K562 (cell line): ENCODE measurements around the gene TULP4. TPM values are rescaled to one million over a fixed set of nuclear protein-coding genes. Genes with fewer than 3 reads are reported as not detected.

Experiments used
- ARID1B ChIP-seq: fragments of 450-650 bp; IDR thresholded peaks from 2 replicates; pipeline ENCODE4 v1.6.1; 2016; ENCODE audit warnings: antibody characterized with exemption, mild to moderate bottlenecking, inconsistent platforms
- C11orf30 ChIP-seq: fragments of 450-650 bp; IDR thresholded peaks from 2 replicates; pipeline ENCODE4 v1.6.1; 2016; ENCODE audit warnings: low read depth, mild to moderate bottlenecking
- CCNT2 ChIP-seq: IDR thresholded peaks from 2 replicates; pipeline ENCODE4 v1.6.1; 2011; ENCODE audit warnings: borderline replicate concordance, low read depth, mild to moderate bottlenecking, moderate library complexity, mixed read lengths, low read length; ENCODE audit not compliant: insufficient read length; ENCODE audit errors: extremely low read depth
- CHD1 ChIP-seq: fragments of 200-600 bp; sonication (generic); IDR thresholded peaks from one replicate; pipeline ENCODE4 v1.6.1; 2012; ENCODE audit warnings: mild to moderate bottlenecking, moderate library complexity, low read length, inconsistent platforms
- GABPB2 ChIP-seq: fragments of 250-450 bp; sonication (Bioruptor Pico); conservative IDR thresholded peaks from 2 replicates; pipeline ENCODE4 v1.5.1; 2021; ENCODE audit warnings: mild to moderate bottlenecking
- GTF2E2 ChIP-seq: fragments of 200-800 bp; sonication (Bioruptor generic); IDR thresholded peaks from 2 replicates; pipeline ENCODE4 v1.6.1; 2016; ENCODE audit warnings: missing genetic modification characterization, missing compliant biosample characterization
- GTF3C2 ChIP-seq: IDR thresholded peaks from 3 replicates; pipeline ENCODE4 v1.6.1; 2011; ENCODE audit warnings: borderline replicate concordance, mild to moderate bottlenecking, moderate library complexity; ENCODE audit not compliant: insufficient read length; ENCODE audit errors: extremely low read depth
- HES1 ChIP-seq: fragments of 450-650 bp; IDR thresholded peaks from 2 replicates; pipeline ENCODE4 v1.6.1; 2016; ENCODE audit warnings: low read depth, mild to moderate bottlenecking, moderate library complexity
- HSF4 ChIP-seq: fragments of 250-450 bp; sonication (Bioruptor Pico); IDR thresholded peaks from 2 replicates; pipeline ENCODE4 v2.1.2; 2022; ENCODE audit warnings: mild to moderate bottlenecking, moderate library complexity, borderline replicate concordance
- IRF2 ChIP-seq: sonication (generic); formaldehyde crosslinking; IDR thresholded peaks from 2 replicates; pipeline ENCODE4 v1.8.1; 2022; ENCODE audit warnings: mild to moderate bottlenecking, missing genetic modification reagents
- JUNB ChIP-seq: fragments of 450-650 bp; formaldehyde crosslinking; conservative IDR thresholded peaks from 2 replicates; pipeline ENCODE4 v1.4.0; 2020; ENCODE audit warnings: mild to moderate bottlenecking
- NBN ChIP-seq: fragments of 450-650 bp; IDR thresholded peaks from 2 replicates; pipeline ENCODE4 v1.6.1; 2016; ENCODE audit warnings: low read depth, mild to moderate bottlenecking
- NFRKB ChIP-seq: fragments of 450-650 bp; IDR thresholded peaks from 2 replicates; pipeline ENCODE4 v1.6.1; 2016; ENCODE audit warnings: low read depth
- PHB ChIP-seq: fragments of 250-450 bp; sonication (Bioruptor Pico); IDR thresholded peaks from 2 replicates; pipeline ENCODE4 v1.5.0; 2021
- RFX5 ChIP-seq: IDR thresholded peaks from 2 replicates; pipeline ENCODE4 v1.6.1; 2011; ENCODE audit warnings: low read depth, mild to moderate bottlenecking, improper control_type of control experiment, low read length
- TFAP4 ChIP-seq: sonication (generic); formaldehyde crosslinking; IDR thresholded peaks from 2 replicates; pipeline ENCODE4 v1.8.0; 2022; ENCODE audit warnings: missing genetic modification reagents, mild to moderate bottlenecking, moderate library complexity, borderline replicate concordance
- USF1 ChIP-seq: sonication (generic); formaldehyde crosslinking; IDR thresholded peaks from 2 replicates; pipeline ENCODE4 v1.9.0; 2022; ENCODE audit warnings: mild to moderate bottlenecking, missing genetic modification reagents
- ZHX1 ChIP-seq: fragments of 150-350 bp; conservative IDR thresholded peaks from 2 replicates; pipeline ENCODE4 v1.6.1; 2014; ENCODE audit warnings: low read length
- ZNF121 ChIP-seq: sonication (generic); formaldehyde crosslinking; conservative IDR thresholded peaks from 2 replicates; pipeline ENCODE4 v1.8.0; 2022; ENCODE audit warnings: missing genetic modification reagents
- ZNF23 ChIP-seq: fragments of 250-450 bp; sonication (Bioruptor Pico); IDR thresholded peaks from 2 replicates; pipeline ENCODE4 v1.4.0; 2020; ENCODE audit warnings: mild to moderate bottlenecking
- ZNF507 ChIP-seq: conservative IDR thresholded peaks from 2 replicates; pipeline ENCODE4 v1.6.1; 2017; ENCODE audit warnings: missing genetic modification characterization, missing compliant biosample characterization
- polyA plus RNA-seq, 8 experiments: library from polyadenylated mRNA; depleted of rRNA in 4 of 8; stranded (reverse) in 5 of 8; unstranded in 3 of 8; fragments of >200 nt; fragmentation: Nextera tagmentation in 2 of 8; fragmentation: Illumina TruSeq in 1 of 8; extraction: Ambion mirVana in 2 of 8; extraction: Trizol in 1 of 8; gene quantifications; 2 replicates each; pipeline versions ENCODE4 v1.2.1 to v1.2.3, GENCODE V29; 2011 to 2014; ENCODE audit warnings: inconsistent platforms in 1 of 8, missing spikeins in 1 of 8
- total RNA-seq, 7 experiments: library from RNA; depleted of rRNA in 6 of 7; stranded (reverse); fragments of >200 nt in 6 of 7; fragmentation: Illumina TruSeq in 2 of 7; extraction: Trizol in 2 of 7; gene quantifications; 2 replicates each; pipeline versions ENCODE4 v1.2.1 to v1.2.3, GENCODE V29; 2011 to 2021; ENCODE audit warnings: low replicate concordance in 1 of 7

TULP4 gene
- total and polyA plus RNA-seq, 9 of the 15 experiments (the other 6 are each of a cell fraction or from before 2014, with no cell fraction given) = 1.2 to 50.4 (median 11.0) TPM

- TF ChIP-seq IRF2 (CRISPR knock-in tag) = no peak
- no peak for TF ChIP-seq PHB (CRISPR knock-in tag)
- TF ChIP-seq GABPB2 (CRISPR knock-in tag) = no peak
- no peak for TF ChIP-seq ZNF23 (CRISPR knock-in tag)
- no peak for TF ChIP-seq ZNF507 (tag)
- no peak for TF ChIP-seq CCNT2
- no peak for TF ChIP-seq ZNF121 (CRISPR knock-in tag)
- TF ChIP-seq NBN = no peak
- TF ChIP-seq NFRKB = no peak
- no peak for TF ChIP-seq JUNB (CRISPR knock-in tag)
- TF ChIP-seq GTF3C2 = no peak
- TF ChIP-seq TFAP4 (CRISPR knock-in tag) = peak; percentile 88; the same call in 1 of the 2 replicates
- no peak for TF ChIP-seq USF1 (CRISPR knock-in tag)
- TF ChIP-seq ARID1B = no peak
- TF ChIP-seq ZHX1 = no peak
- TF ChIP-seq CHD1 = no peak
- no peak for TF ChIP-seq HES1
- no peak for TF ChIP-seq RFX5
- no peak for TF ChIP-seq C11orf30
- TF ChIP-seq HSF4 = no peak
- TF ChIP-seq GTF2E2 (tag) = no peak
Observed at GRCh38 chr6:158536084-158536890, 224.0 kb downstream of the TULP4 start (continued).
